H1 (cell line): ENCODE results near the gene UQCC5. TPM values are rescaled to one million over a fixed set of nuclear protein-coding genes. Genes with fewer than 3 reads are reported as not detected.

Experiments
- CBX5 ChIP-seq: fragments of 300-800, 300-1000 bp; sonication (generic); IDR thresholded peaks from 2 replicates; pipeline ENCODE4 v1.7.1; 2016; ENCODE audit warnings: antibody characterized with exemption, low read length, low read depth
- CHD2 ChIP-seq: IDR thresholded peaks from 2 replicates; pipeline ENCODE4 v1.6.1; 2012; ENCODE audit warnings: low read length, improper control_type of control experiment
- MAX ChIP-seq: IDR thresholded peaks from 2 replicates; pipeline ENCODE4 v1.6.1; 2012; ENCODE audit warnings: inconsistent platforms
- RAD21 ChIP-seq, 2 experiments: IDR thresholded peaks in 1 of 2; conservative IDR thresholded peaks in 1 of 2; 2 replicates each; pipeline ENCODE4 v1.6.1; 2011; ENCODE audit warnings: low read depth in 2 of 2, low read length in 2 of 2, improper control_type of control experiment in 1 of 2, inconsistent platforms in 1 of 2, mild to moderate bottlenecking in 1 of 2, moderate library complexity in 1 of 2
- RFX5 ChIP-seq: IDR thresholded peaks from 2 replicates; pipeline ENCODE4 v1.6.1; 2011; ENCODE audit warnings: low read depth, low read length, improper control_type of control experiment, borderline replicate concordance
- RXRA ChIP-seq: IDR thresholded peaks from 2 replicates; pipeline ENCODE4 v1.6.1; 2011; ENCODE audit warnings: low read depth, mild to moderate bottlenecking, low read length, moderate library complexity; ENCODE audit not compliant: insufficient read depth
- SP2 ChIP-seq: IDR thresholded peaks from 2 replicates; pipeline ENCODE4 v1.6.1; 2012; ENCODE audit warnings: mild to moderate bottlenecking, low read length, inconsistent platforms
- YY1 ChIP-seq: IDR thresholded peaks from 2 replicates; pipeline ENCODE4 v1.6.1; 2011; ENCODE audit warnings: low read depth, mild to moderate bottlenecking, low read length
- polyA plus RNA-seq, 7 experiments: library from polyadenylated mRNA; depleted of rRNA in 3 of 7; stranded (reverse) in 5 of 7; unstranded in 2 of 7; fragments of >200 nt in 5 of 7; fragments of 200-250 nt in 2 of 7; gene quantifications; 1 replicate in 5 of 7; 2 replicates in 1 of 7; 4 replicates in 1 of 7; pipeline versions ENCODE4 v1.2.1 to v1.2.3, GENCODE V29; 2011 to 2013; ENCODE audit warnings: missing spikeins in 2 of 7, mixed read lengths in 2 of 7
- total RNA-seq: library from RNA; stranded (reverse); fragmentation: NEBNext Ultra II Directional; extraction: Animal tissue kit (Norgen Biotek cat#: 25700); gene quantifications from 2 replicates; pipeline ENCODE4 v1.2.1, GENCODE V29; 2021

UQCC5 gene
- total and polyA plus RNA-seq, 2 of the 8 experiments (the other 6 are each of a cell fraction or from before 2014, with no cell fraction given): 35.0 to 37.7 TPM

- TF ChIP-seq SP2: no peak
- no peak for TF ChIP-seq YY1
- no peak for TF ChIP-seq RFX5
- TF ChIP-seq CBX5: no peak
- no peak for TF ChIP-seq RAD21 (IDR thresholded peaks at IDR 0.05 in 1 of 2, conservative IDR thresholded peaks at IDR 0.05 in 1 of 2; ENCODE audit: low read depth in 2 of 2, low read length in 2 of 2)
- TF ChIP-seq MAX: no peak
- no peak for TF ChIP-seq RXRA
- no peak for TF ChIP-seq CHD2
Observed at GRCh38 chr3:52527732-52528585, 8.4 kb upstream of the UQCC5 start (continued).
